HG03469 (cell line): ENCODE measurements around the gene TM4SF1.
A peak's percentile ranks its signal among the peaks of the same experiment; 100 is the strongest.
"Not testable (repeated sequence)": the region's sequence is repeated elsewhere in the genome, so short reads cannot be mapped to it uniquely, and the experiment has no call there.

Source experiments
- ATAC-seq: cut with Tn5 transposase; IDR thresholded peaks from one replicate; pipeline ENCODE4 v1.9.1; 2021; ENCODE audit warnings: mild to moderate bottlenecking, moderate library complexity, moderate number of reproducible peaks; ENCODE audit not compliant: unreplicated experiment

The TM4SF1 gene

GRCh38 chr3:149395107-149396089 lies 17.9 kb upstream of the TM4SF1 start:
- ATAC-seq, result no peak

- peak; percentile 76 for ATAC-seq
These were observed 16.1 kb upstream of the TM4SF1 start for GRCh38 chr3:149393345-149394160.

- ATAC-seq, result no peak
These were observed 14.5 kb upstream of the TM4SF1 start for GRCh38 chr3:149391960-149392359.

DNA sequence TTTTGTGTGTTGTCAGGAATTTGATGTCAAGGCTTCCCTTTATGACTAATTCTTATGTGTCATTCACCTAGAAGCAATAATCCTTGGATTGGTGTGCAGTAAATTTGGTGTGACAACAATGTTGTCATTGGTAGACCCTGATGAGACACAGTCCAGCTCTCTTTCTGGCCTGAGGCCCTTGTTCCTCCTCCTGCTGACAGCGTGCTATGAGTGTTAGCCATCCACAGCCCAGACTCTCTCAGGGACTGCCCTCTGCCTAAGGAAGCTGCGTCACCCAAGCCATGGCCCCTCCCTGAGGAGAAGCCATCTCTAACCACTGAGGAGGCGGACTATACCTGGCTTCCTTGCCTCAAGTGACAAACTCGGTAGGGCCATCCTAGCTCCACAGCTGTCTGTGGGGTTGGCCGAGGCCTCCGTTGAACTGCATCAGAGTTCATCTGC lies 13.3 kb upstream of the TM4SF1 start:
- no peak for ATAC-seq

GRCh38 chr3:149390294-149390693 lies 12.8 kb upstream of the TM4SF1 start:
- no peak for ATAC-seq

- ATAC-seq, result no peak
These were observed 11.3 kb upstream of the TM4SF1 start for GRCh38 chr3:149388531-149389417.

DNA sequence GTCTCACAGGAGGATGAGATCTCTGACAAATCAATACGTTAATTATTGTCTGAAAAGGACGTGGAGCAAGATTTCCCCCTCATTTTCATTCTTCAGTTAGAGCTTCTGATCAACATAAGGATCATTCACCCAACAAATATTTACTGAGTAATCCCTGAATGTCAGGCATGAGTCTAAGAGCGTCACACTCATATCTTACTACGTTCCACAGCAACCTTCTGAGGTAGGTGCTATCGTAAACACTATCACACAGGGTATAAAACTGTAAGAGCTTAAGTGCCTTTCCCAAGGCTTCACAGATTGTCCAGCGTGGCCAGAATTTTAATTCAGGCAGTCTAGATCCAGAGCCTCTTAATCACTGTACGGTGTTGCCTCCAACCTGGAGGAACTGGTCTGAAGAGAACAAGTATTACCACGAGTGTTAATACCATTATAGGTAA lies 10.6 kb upstream of the TM4SF1 start:
- no peak for ATAC-seq

DNA sequence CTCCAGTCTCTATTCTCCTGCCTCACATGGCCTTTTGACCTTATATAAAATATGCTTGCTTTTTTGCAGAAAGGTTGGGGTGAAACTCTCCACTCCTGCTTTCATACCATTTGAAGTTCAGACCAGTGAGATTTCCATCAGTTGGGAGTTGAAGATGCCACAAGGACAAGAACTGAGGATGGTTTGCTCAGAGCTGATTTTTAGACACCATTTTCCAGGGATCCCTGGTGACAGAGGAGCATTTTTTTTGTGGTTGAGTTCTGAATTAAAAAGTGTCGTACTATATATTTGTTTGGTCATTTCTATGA lies 8.8 kb upstream of the TM4SF1 start:
- no peak for ATAC-seq

- ATAC-seq, result no peak
These were observed 8.3 kb upstream of the TM4SF1 start for GRCh38 chr3:149385617-149386298.

GRCh38 chr3:149384911-149385321 lies 7.5 kb upstream of the TM4SF1 start:
- ATAC-seq, result no peak

DNA sequence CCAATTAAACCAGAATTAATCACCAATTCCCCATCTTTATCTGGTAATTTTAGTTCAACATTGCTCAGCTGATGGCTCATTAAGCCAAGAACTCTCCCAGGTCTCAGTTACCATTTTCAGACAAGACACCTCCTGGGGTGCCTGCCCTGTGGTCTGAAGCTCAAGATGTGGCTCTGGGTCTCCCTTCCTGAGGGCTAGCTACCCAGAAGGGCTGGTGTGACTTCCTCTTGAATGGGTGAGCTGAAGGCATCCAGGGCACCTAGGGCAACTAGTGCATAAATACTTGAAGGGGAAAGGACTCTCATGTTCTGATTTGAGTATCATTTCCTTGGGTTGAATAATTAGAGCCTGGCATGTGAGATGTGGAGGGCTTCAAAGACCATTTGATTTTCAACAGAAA lies 6.7 kb upstream of the TM4SF1 start:
- ATAC-seq, result no peak

DNA sequence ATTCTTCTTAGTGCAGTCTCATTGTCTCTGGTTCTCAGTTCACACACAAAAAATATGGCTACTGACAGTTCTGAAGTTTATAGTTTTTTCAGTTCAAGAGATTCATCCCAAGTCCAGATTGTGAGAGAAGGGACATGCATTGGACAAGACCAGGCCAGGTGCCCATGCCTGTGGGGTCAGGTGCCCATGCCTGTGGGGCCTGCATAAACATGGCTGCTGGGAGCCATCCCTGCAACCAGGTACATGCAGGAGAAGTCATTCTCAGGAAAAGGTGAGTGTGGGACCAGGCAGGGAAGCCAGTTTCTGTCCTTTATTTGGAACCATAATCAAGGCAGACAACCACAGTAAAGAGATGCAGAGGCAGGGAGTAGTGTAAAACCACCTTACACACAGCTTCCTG lies 6.3 kb upstream of the TM4SF1 start:
- ATAC-seq, result no peak

DNA sequence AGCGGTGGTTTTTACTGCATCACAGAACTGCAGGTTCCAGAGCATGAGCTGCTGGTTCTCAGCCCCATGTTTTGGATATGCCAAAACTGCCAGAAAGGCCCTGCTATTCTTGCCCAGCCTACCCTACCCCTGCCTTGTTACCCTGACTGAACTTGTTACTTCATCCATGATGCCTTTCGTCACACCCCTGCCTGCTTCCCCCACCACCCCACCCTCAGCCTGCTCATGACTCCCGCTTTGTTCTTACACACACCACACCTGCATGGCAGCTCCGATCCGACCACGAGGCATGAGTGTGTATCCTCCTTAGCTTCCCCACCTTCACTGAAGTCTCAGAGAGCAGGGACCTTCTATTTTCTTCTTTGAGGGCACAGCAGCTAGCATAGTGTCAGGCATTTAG lies 5.1 kb upstream of the TM4SF1 start:
- no peak for ATAC-seq

- ATAC-seq, result peak; percentile 63
These were observed 4.6 kb upstream of the TM4SF1 start for GRCh38 chr3:149382101-149382467.

GRCh38 chr3:149381173-149382100 lies 4.0 kb upstream of the TM4SF1 start:
- ATAC-seq, result no peak

GRCh38 chr3:149380220-149380619 lies 2.8 kb upstream of the TM4SF1 start:
- ATAC-seq, result not testable (repeated sequence)

DNA sequence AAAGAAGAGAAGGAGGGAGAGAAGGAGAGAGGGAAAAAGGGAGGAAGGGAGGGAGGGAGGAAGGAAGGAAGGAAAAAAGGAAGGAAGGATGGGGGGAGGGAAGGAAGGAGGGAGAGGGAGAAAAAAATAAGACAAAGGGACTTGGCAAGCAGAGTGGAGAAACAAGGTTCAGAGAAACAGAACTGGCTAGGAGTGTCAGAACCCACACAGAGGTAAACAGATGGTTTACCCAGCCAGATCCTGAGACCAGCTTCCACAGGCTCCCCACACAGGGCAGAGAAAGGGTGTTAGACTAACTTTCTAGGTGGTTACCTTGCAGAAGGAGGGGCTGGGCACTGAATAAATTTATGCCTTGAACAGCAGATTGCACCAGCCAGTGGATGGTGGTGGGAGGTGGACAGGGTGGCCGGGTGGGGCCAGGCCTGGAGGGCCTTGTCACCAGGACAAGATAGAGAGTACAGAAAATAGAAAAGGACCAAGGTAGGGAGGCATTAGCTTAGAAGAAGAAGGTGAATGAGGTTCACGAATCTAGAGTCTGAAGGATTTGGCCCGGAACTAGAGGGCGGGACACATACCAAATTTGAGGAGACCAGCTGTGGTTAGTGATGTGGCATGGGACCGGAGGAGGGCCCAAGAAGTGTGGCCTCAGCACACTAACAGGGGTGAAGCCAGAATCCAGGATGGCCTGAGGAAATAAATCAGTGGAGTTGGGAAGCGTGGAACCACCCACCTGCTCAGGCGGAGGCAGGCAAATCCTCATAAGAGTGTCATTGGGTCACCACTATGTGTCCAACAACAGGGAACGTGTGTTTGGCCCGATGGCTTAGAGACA lies 1.2 kb upstream of the TM4SF1 start:
- ATAC-seq, result no peak

GRCh38 chr3:149376718-149377407 lies 586 bp downstream of the TM4SF1 start:
- ATAC-seq, result no peak
